Caco-2 (cell line): ENCODE data around the gene PITX2. TPM values are rescaled to one million over a fixed set of nuclear protein-coding genes. Genes with fewer than 3 reads are reported as not detected.

Source experiments
- BruUV-seq: library from RNA; stranded (reverse); fragments of 400-500 nt; replicated peaks from 2 replicates; lab custom pipeline; 2021; lab: Mats Ljungman, UMichigan
- CTCF ChIA-PET: fragments of 300-600 bp; sonication (Branson Sonifier 250); formaldehyde crosslinking; loops from one replicate; lab custom pipeline; 2022; ENCODE audit warnings: antibody characterized with exemption; lab: Charles Lee
- POLR2A ChIA-PET: fragments of 300-600 bp; sonication (Branson Sonifier 250); formaldehyde crosslinking; loops from one replicate; lab custom pipeline; 2022; ENCODE audit warnings: antibody characterized with exemption; lab: Charles Lee
- DNase-seq, 2 experiments: peaks; one replicate each; pipeline versions ENCODE4 v3.0.0 to v3.0.0-alpha.2; 2020 to 2022
- H3K27me3 ChIP-seq: replicated peaks from 2 replicates; pipeline ENCODE4 v1.6.0; 2011; ENCODE audit warnings: low read length; ENCODE audit not compliant: control insufficient read depth, insufficient read depth
- H3K36me3 ChIP-seq: 2 replicates; pipeline ENCODE4 v1.5.1; 2011; ENCODE audit warnings: low read length; ENCODE audit not compliant: control insufficient read depth, insufficient read depth
- H3K4me1 ChIP-seq: fragments of 250-450 bp; sonication (Bioruptor Pico); 2 replicates; pipeline ENCODE4 v1.5.1; 2020; ENCODE audit warnings: mild to moderate bottlenecking
- H3K4me3 ChIP-seq: 2 replicates; pipeline ENCODE4 v1.5.1; 2011; ENCODE audit warnings: low read depth, mild to moderate bottlenecking, control low read depth, low read length
- H3K9me3 ChIP-seq: fragments of 250-450 bp; sonication (Bioruptor Pico); 2 replicates; pipeline ENCODE4 v1.5.1; 2020; ENCODE audit warnings: mild to moderate bottlenecking, moderate library complexity
- H3K27ac Mint-ChIP-seq: one replicate; pipeline ENCODE4 v1.8.0; 2022; ENCODE audit warnings: mixed read lengths; ENCODE audit not compliant: unreplicated experiment
- H3K27me3 Mint-ChIP-seq: one replicate; pipeline ENCODE4 v1.8.0; 2022; ENCODE audit warnings: mixed read lengths; ENCODE audit not compliant: insufficient read depth, unreplicated experiment
- H3K36me3 Mint-ChIP-seq: one replicate; pipeline ENCODE4 v1.8.0; 2022; ENCODE audit warnings: mild to moderate bottlenecking, mixed read lengths; ENCODE audit not compliant: insufficient read depth, unreplicated experiment
- H3K4me1 Mint-ChIP-seq: one replicate; pipeline ENCODE4 v1.8.0; 2022; ENCODE audit warnings: low read depth, mixed read lengths; ENCODE audit not compliant: unreplicated experiment
- H3K4me3 Mint-ChIP-seq: one replicate; pipeline ENCODE4 v1.8.0; 2022; ENCODE audit warnings: mild to moderate bottlenecking, moderate library complexity, mixed read lengths; ENCODE audit not compliant: unreplicated experiment
- H3K9me3 Mint-ChIP-seq: one replicate; pipeline ENCODE4 v1.8.0; 2022; ENCODE audit warnings: mixed read lengths; ENCODE audit not compliant: unreplicated experiment
- CTCF ChIP-seq, 2 experiments: fragments of 200-600 bp in 1 of 2; IDR thresholded peaks; 1 replicate in 1 of 2; 2 replicates in 1 of 2; pipeline versions ENCODE4 v1.5.1 to v1.8.0; 2011 to 2022; ENCODE audit warnings: antibody characterized with exemption in 1 of 2, control low read depth in 1 of 2, inconsistent platforms in 1 of 2, low read depth in 1 of 2, low read length in 1 of 2, mild to moderate bottlenecking in 1 of 2, moderate library complexity in 1 of 2; ENCODE audit not compliant: insufficient read depth in 1 of 2, severe bottlenecking in 1 of 2, unreplicated experiment in 1 of 2
- intact Hi-C: fragments of 100-400 bp; cut with micrococcal nuclease; formaldehyde crosslinking; loops from one replicate; pipeline ENCODE4 v1.10.0; 2022; ENCODE audit not compliant: unreplicated experiment
- total RNA-seq: library from RNA; stranded (reverse); gene quantifications from 2 replicates; pipeline ENCODE4 v1.2.3, GENCODE V29; 2022

The PITX2 gene
- total RNA-seq, 1 experiment from 2014 or later: 82.8 TPM

DNA sequence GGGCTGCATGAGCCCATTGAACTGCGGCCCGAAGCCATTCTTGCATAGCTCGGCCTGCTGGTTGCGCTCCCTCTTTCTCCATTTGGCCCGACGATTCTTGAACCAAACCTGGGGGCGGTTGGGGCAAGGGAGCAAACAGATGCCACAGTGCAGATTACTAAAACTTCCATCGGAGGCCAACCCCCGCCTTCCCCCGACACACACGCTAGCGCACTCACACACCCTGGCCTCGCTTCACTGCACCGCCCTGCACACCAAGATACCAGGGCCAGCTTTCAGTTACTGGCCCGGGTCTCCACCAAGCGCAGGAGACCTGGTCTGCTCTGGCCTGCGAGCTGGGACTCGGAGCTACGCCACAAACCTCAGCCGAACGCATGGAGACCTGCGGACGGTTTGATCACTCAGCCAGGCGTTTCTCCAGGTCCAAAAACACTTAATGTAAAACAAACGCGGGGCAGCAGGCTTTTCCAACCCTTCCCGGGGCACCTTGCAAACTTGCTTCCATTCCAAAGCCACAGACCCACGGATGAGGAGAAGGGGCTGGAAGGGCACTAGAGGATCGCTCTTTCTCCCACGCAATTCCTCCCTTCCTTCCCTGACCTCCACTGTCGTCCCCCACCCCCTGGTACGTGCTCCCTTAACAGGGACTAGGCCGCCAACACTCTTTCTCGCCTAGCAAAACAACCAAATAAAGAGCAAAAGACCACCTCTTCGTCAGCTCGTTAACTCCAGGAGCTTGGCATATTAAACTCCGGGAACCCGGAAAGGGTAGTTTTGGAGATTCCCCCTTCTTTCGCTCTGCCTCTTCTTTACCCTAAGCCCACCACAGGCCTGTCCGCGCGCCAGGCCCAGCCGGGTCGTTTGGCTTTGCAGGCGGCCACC is 4.1 kb downstream of the PITX2 start:
- Mint-ChIP-seq H3K27ac (peak overlapping the region; percentile 86), H3K27me3 (no peaks in the 10 kb centered on the region), H3K36me3 (peaks cover 90% of the 10 kb centered on the region), H3K4me1 (peaks cover 12% of the 10 kb centered on the region), H3K4me3 (no peak overlapping the region), H3K9me3 (no peaks in the 10 kb centered on the region)
- Histone ChIP-seq H3K4me1 (peaks cover 11% of the 10 kb centered on the region), H3K9me3 (no peaks in the 10 kb centered on the region), H3K4me3 (no peak overlapping the region), H3K27me3 (no peaks in the 10 kb centered on the region), H3K36me3 (peaks cover 6% of the 10 kb centered on the region)
- DNase-seq: no peak
- no peak for TF ChIP-seq CTCF (IDR thresholded peaks at IDR 0.05; ENCODE audit: insufficient read depth in 1 of 2, low read depth in 1 of 2, low read length in 1 of 2, severe bottlenecking in 1 of 2, unreplicated experiment in 1 of 2)
- POLR2A ChIA-PET: no interaction called here
- CTCF ChIA-PET: no interaction called here
- intact Hi-C loops: no loop called here
- no TSS peak for BruUV-seq

GRCh38 chr4:110617646-110618580 is 5.0 kb downstream of the PITX2 start:
- intact Hi-C loops: no loop called here
- Histone ChIP-seq H3K27me3 (no peaks in the 10 kb centered on the region), H3K9me3 (no peaks in the 10 kb centered on the region), H3K36me3 (peaks cover 6% of the 10 kb centered on the region), H3K4me1 (0 out of 2 replicates have a peak, but pooled peaks cover 6% of the 10 kb centered on the region), H3K4me3 (no peak overlapping the region)
- no peak for DNase-seq
- Mint-ChIP-seq H3K27me3 (no peaks in the 10 kb centered on the region), H3K4me3 (no peak overlapping the region), H3K36me3 (peaks cover 81% of the 10 kb centered on the region), H3K27ac (no peak overlapping the region), H3K9me3 (no peaks in the 10 kb centered on the region), H3K4me1 (peaks cover 12% of the 10 kb centered on the region)
- TSS peak; percentile 21 for BruUV-seq
- CTCF ChIA-PET: no interaction called here
- TF ChIP-seq CTCF (IDR thresholded peaks at IDR 0.05; ENCODE audit: insufficient read depth in 1 of 2, low read depth in 1 of 2, low read length in 1 of 2, severe bottlenecking in 1 of 2, unreplicated experiment in 1 of 2): no peak
- POLR2A ChIA-PET: no interaction called here

DNA sequence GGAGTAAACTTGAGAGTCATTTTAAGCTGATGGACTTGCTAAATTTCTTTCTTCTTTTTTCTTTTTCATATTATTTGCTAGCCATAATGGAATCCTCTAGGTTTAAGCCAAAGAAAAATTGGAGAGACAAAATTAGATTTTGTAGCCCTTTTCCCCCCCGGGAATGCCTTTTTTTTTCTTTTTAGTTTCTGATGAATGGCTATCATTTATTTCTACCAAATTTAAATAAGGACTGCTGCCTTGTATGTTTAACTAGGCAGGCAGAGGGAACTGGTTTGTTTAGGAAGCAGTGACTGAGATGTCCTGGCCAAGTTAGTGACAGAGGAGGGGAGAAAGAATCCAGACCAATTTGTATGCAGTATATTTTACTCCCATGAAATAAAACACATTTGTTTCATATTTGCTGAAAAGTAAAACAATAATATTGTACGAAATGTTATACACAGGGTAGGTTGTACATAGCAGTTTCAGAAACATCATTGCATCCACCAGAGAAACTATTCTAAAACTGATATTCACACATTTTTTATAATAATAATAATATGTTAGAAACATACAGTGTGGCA is 5.7 kb downstream of the PITX2 start:
- BruUV-seq: no TSS peak
- Mint-ChIP-seq H3K4me3 (no peak overlapping the region), H3K27me3 (no peaks in the 10 kb centered on the region), H3K4me1 (peaks cover 12% of the 10 kb centered on the region), H3K9me3 (no peaks in the 10 kb centered on the region), H3K27ac (no peak overlapping the region), H3K36me3 (peaks cover 73% of the 10 kb centered on the region)
- Histone ChIP-seq H3K36me3 (peaks cover 6% of the 10 kb centered on the region), H3K27me3 (no peaks in the 10 kb centered on the region), H3K4me1 (0 out of 2 replicates have a peak, but pooled peaks cover 6% of the 10 kb centered on the region), H3K9me3 (no peaks in the 10 kb centered on the region), H3K4me3 (no peak overlapping the region)
- intact Hi-C loops: no loop called here
- ChIA-PET POLR2A (no interaction called here), CTCF (no interaction called here)
- no peak for DNase-seq
- no peak for TF ChIP-seq CTCF (IDR thresholded peaks at IDR 0.05; ENCODE audit: insufficient read depth in 1 of 2, low read depth in 1 of 2, low read length in 1 of 2, severe bottlenecking in 1 of 2, unreplicated experiment in 1 of 2)
